Astrocyte (in vitro differentiated cells and primary cell): ENCODE measurements around the gene KIAA0825. TPM values are rescaled to one million over a fixed set of nuclear protein-coding genes. Genes with fewer than 3 reads are reported as not detected.

ENCODE experiments used
- DNase-seq: peaks from one replicate; pipeline ENCODE4 v3.0.0-alpha.2; 2010; ENCODE audit warnings: low read depth
- FAIRE-seq: peaks from 2 replicates; lab custom pipeline; 2011; peaks lifted over from hg19 to GRCh38; lab: Jason Lieb, UNC
- H2AFZ ChIP-seq: 2 replicates; pipeline ENCODE4 v1.6.0; 2012; ENCODE audit warnings: low read depth, low read length, inconsistent platforms
- H3K27ac ChIP-seq: 2 replicates; pipeline ENCODE4 v1.5.1; 2011; ENCODE audit warnings: low read depth, low read length, inconsistent platforms
- H3K27me3 ChIP-seq: 2 replicates; pipeline ENCODE4 v1.6.0; 2011; ENCODE audit warnings: low read length, inconsistent platforms; ENCODE audit not compliant: insufficient read depth
- H3K36me3 ChIP-seq: 2 replicates; pipeline ENCODE4 v1.5.1; 2011; ENCODE audit warnings: low read length, inconsistent platforms; ENCODE audit not compliant: insufficient read depth
- H3K4me1 ChIP-seq: 2 replicates; pipeline ENCODE4 v1.5.1; 2011; ENCODE audit warnings: low read length, inconsistent platforms; ENCODE audit not compliant: insufficient read depth
- H3K4me2 ChIP-seq: 2 replicates; pipeline ENCODE4 v1.6.0; 2012; ENCODE audit warnings: low read length, inconsistent platforms
- H3K4me3 ChIP-seq: 2 replicates; pipeline ENCODE4 v1.5.1; 2011; ENCODE audit warnings: low read depth, mild to moderate bottlenecking, low read length, inconsistent platforms; ENCODE audit not compliant: insufficient read depth
- H3K79me2 ChIP-seq: 2 replicates; pipeline ENCODE4 v1.6.0; 2012; ENCODE audit warnings: mild to moderate bottlenecking, low read length, inconsistent platforms; ENCODE audit not compliant: insufficient read depth
- H3K9ac ChIP-seq: 2 replicates; pipeline ENCODE4 v1.6.0; 2012; ENCODE audit warnings: mild to moderate bottlenecking, low read length, inconsistent platforms
- H3K9me3 ChIP-seq: 2 replicates; pipeline ENCODE4 v1.5.1; 2012; ENCODE audit warnings: low read depth, mild to moderate bottlenecking, low read length, inconsistent platforms; ENCODE audit not compliant: insufficient read depth
- H4K20me1 ChIP-seq: 2 replicates; pipeline ENCODE4 v1.6.0; 2012; ENCODE audit warnings: low read length, inconsistent platforms; ENCODE audit not compliant: insufficient read depth
- H3K27ac Mint-ChIP-seq: one replicate; pipeline ENCODE4 v1.8.0; 2021; ENCODE audit warnings: mild to moderate bottlenecking, mixed read lengths; ENCODE audit not compliant: unreplicated experiment
- H3K27me3 Mint-ChIP-seq: one replicate; pipeline ENCODE4 v1.8.0; 2021; ENCODE audit warnings: low read depth, mixed read lengths; ENCODE audit not compliant: unreplicated experiment
- H3K36me3 Mint-ChIP-seq: one replicate; pipeline ENCODE4 v1.8.0; 2021; ENCODE audit warnings: low read depth, mixed read lengths; ENCODE audit not compliant: unreplicated experiment
- H3K4me1 Mint-ChIP-seq: one replicate; pipeline ENCODE4 v1.8.0; 2021; ENCODE audit warnings: low read depth, mixed read lengths; ENCODE audit not compliant: unreplicated experiment
- H3K4me3 Mint-ChIP-seq: one replicate; pipeline ENCODE4 v1.8.0; 2021; ENCODE audit warnings: mild to moderate bottlenecking, moderate library complexity, mixed read lengths; ENCODE audit not compliant: unreplicated experiment
- H3K9me3 Mint-ChIP-seq: one replicate; pipeline ENCODE4 v1.8.0; 2021; ENCODE audit warnings: mild to moderate bottlenecking, mixed read lengths; ENCODE audit not compliant: unreplicated experiment
- CTCF ChIP-seq: IDR thresholded peaks from 2 replicates; pipeline ENCODE4 v1.5.1; 2011; ENCODE audit warnings: low read depth, mild to moderate bottlenecking, inconsistent platforms, low read length, moderate library complexity; ENCODE audit not compliant: insufficient read depth
- EZH2 ChIP-seq: IDR thresholded peaks from 2 replicates; pipeline ENCODE4 v1.6.1; 2012; ENCODE audit warnings: mild to moderate bottlenecking, low read length, inconsistent platforms; ENCODE audit not compliant: insufficient read depth
- total RNA-seq: library from RNA; stranded (reverse); gene quantifications from 2 replicates; pipeline ENCODE4 v1.2.1, GENCODE V29; 2021

Gene KIAA0825
- total RNA-seq, 1 donor from 2014 or later: 2.5 TPM

DNA sequence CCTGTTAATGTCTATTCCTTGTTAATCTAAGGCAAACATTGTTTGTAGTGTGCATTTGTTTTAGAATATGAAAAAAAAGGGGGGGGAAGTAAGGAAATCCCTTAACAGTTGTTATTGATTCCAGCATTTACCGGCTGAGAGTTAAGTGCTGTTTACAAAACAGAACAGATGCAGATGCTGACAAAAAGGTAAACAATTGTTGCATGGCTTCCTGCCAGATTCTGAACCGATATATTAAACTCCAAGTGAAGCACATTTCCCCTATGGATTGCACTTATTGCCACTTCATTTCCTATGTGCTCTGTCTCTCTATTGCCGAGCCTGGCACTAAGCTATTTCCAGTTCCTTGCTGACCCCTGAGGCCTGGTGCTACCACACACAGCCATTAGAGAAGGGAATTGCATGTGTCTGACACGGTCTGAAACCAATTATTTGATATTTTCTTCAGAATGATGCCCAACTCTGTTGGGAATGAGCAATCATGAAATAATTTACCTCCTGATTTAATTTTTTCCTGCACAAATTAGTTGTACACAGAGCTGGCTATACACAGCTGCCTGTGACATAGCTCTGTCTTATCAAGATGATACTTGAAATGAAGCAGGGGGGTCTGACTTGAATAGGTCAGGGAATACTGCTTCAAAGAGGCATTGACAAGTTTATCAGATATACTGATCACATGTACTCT lies 109.8 kb downstream of the KIAA0825 start:
- DNase-seq: no peak

DNA sequence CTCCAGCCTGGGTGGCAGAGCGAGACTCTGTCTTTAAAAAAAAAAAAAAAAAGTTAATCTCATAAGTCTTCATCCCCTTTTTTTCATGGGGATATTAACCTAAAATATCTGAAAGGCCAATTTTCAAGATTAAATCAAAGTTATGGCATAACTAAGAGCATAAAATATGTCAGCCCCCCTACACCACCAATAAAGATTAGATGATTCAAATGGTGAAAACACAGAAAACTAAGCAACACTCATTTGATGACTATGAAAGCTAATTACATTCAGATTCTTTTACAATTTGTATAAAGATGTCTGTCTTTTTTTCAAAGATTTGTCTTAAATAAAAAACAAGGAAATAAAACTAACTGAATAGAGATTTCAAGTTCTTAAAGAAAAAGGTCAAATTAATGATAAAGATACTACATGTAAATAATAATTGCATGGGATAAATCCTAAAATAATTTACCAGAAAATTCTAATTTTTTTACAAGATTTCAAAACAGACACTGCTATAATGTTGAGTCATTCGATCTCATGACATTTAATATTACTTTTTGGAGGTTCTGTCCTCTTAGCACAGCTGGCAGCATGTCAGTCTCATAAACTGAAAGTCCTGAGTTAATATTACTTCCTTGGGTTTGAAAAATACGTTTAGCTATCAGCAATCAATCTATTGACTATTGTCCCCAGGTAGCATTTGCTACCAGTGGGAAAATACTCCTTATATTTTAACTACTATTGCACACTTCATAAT lies 112.9 kb downstream of the KIAA0825 start:
- no peak overlapping the region for H3K27ac Mint-ChIP-seq
- no peaks in the 10 kb centered on the region for H3K27me3 Mint-ChIP-seq
- H3K36me3 Mint-ChIP-seq: no peaks in the 10 kb centered on the region
- FAIRE-seq: no peak
- Histone ChIP-seq H3K36me3 (no peaks in the 10 kb centered on the region), H3K27me3 (no peaks in the 10 kb centered on the region), H3K27ac (no peak overlapping the region), H2AFZ (no peak overlapping the region), H3K9ac (no peak overlapping the region), H3K9me3 (no peaks in the 10 kb centered on the region), H3K79me2 (no peaks in the 10 kb centered on the region), H3K4me1 (no peaks in the 10 kb centered on the region), H3K4me2 (no peak overlapping the region), H4K20me1 (no peaks in the 10 kb centered on the region), H3K4me3 (no peak overlapping the region)
- H3K9me3 Mint-ChIP-seq: no peaks in the 10 kb centered on the region
- no peaks in the 10 kb centered on the region for H3K4me1 Mint-ChIP-seq
- no peak for DNase-seq
- no peak overlapping the region for H3K4me3 Mint-ChIP-seq
- no peak for TF ChIP-seq CTCF
- TF ChIP-seq EZH2: no peak

More for the DNA sequence above, 109.8 kb downstream of the KIAA0825 start:
- no peaks in the 10 kb centered on the region for H3K9me3 Mint-ChIP-seq
- H3K9ac ChIP-seq: no peak overlapping the region
- no peaks in the 10 kb centered on the region for H3K4me1 ChIP-seq
- H3K27ac ChIP-seq: no peak overlapping the region
- TF ChIP-seq CTCF: no peak
- no peak for TF ChIP-seq EZH2
- H3K4me3 ChIP-seq: no peak overlapping the region
- H3K27ac Mint-ChIP-seq: no peak overlapping the region
- no peaks in the 10 kb centered on the region for H3K9me3 ChIP-seq
- H3K36me3 Mint-ChIP-seq: no peaks in the 10 kb centered on the region
- FAIRE-seq: no peak
- H3K4me3 Mint-ChIP-seq: no peak overlapping the region
- H2AFZ ChIP-seq: no peak overlapping the region
- no peaks in the 10 kb centered on the region for H3K27me3 ChIP-seq
- no peak overlapping the region for H3K4me2 ChIP-seq
- H4K20me1 ChIP-seq: no peaks in the 10 kb centered on the region
- H3K36me3 ChIP-seq: no peaks in the 10 kb centered on the region
- no peaks in the 10 kb centered on the region for H3K4me1 Mint-ChIP-seq
- H3K79me2 ChIP-seq: no peaks in the 10 kb centered on the region
- H3K27me3 Mint-ChIP-seq: no peaks in the 10 kb centered on the region

- H3K27me3 Mint-ChIP-seq: no peaks in the 10 kb centered on the region
- Histone ChIP-seq H3K4me1 (no peaks in the 10 kb centered on the region), H3K4me2 (no peak overlapping the region), H3K36me3 (no peaks in the 10 kb centered on the region), H3K27ac (no peak overlapping the region), H3K27me3 (no peaks in the 10 kb centered on the region), H3K4me3 (no peak overlapping the region), H4K20me1 (no peaks in the 10 kb centered on the region), H3K9me3 (no peaks in the 10 kb centered on the region), H3K79me2 (no peaks in the 10 kb centered on the region), H3K9ac (no peak overlapping the region), H2AFZ (no peak overlapping the region)
- H3K27ac Mint-ChIP-seq: no peak overlapping the region
- TF ChIP-seq EZH2 (no peak), CTCF (no peak)
- H3K4me1 Mint-ChIP-seq: no peaks in the 10 kb centered on the region
- no peaks in the 10 kb centered on the region for H3K9me3 Mint-ChIP-seq
- no peak overlapping the region for H3K4me3 Mint-ChIP-seq
- H3K36me3 Mint-ChIP-seq: no peaks in the 10 kb centered on the region
- DNase-seq: no peak
- no peak for FAIRE-seq
These were observed 114.7 kb downstream of the KIAA0825 start for GRCh38 chr5:94503677-94504076.
